ENCODE data around the gene C10orf67.
A peak's percentile ranks its signal among the peaks of the same experiment; 100 is the strongest.
"Not testable (repeated sequence)": the region's sequence is repeated elsewhere in the genome, so short reads cannot be mapped to it uniquely, and the experiment has no call there.

The C10orf67 gene

DNA sequence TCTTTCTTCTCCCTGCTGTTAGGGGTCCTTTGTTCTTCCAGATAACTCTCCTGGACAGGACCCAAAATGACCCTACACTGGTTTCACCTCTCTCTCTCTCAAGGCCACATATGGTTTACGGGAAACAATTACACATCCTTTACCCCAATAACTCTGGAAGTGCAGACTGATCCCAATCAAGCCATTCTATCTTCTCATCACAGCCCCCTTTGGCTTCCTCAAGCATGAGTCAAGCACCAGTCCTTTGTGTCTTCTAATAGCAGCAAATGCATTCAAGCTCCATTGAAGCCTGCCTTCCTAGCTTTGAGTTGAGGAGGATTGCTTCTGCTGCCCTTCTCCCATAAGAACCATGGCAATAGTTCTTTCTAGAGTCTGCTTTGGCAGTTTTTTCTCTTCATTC, 20.2 kb downstream of the C10orf67 start:
- no peak for DNase-seq (ENCODE audit: low spot score)

DNA sequence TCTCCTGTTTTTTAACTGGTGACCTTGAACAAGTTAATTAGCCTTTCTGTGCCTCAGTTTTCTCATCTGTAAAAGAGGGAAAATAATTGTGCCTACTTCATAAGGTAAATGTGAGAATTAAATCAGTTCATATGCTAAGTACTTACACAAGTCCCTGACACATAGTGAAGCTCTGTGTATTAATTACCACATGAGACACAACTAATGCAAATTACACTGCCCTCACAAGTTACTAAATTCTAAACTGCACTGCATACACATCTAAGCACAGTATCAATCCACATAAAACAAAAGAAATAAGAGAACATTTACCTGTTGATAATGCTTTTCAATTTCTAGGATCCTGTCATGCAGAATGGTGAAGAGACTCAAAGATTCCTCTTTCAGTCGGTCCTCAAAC, 22.5 kb downstream of the C10orf67 start:
- no peak for DNase-seq (ENCODE audit: low spot score)

DNA sequence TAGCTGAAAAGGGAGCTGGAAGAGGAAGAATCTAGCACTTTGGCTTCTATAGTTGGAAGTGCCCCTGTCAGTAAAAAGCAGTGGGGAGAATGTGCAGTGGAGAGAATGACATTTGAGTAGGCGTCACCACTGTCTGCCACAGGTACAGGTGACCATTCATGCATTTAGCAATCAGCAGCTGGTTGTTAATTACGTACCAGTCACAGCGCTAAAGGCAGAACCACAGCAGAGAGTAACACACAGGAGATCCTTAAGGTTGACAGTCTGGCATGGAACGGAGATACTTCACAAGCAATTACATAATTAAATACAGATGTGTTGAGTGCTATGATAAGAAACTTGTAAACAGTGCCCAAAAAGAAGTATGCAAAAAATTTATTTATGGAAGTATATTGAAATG, 24.8 kb downstream of the C10orf67 start:
- DNase-seq (ENCODE audit: low spot score), result no peak

DNA sequence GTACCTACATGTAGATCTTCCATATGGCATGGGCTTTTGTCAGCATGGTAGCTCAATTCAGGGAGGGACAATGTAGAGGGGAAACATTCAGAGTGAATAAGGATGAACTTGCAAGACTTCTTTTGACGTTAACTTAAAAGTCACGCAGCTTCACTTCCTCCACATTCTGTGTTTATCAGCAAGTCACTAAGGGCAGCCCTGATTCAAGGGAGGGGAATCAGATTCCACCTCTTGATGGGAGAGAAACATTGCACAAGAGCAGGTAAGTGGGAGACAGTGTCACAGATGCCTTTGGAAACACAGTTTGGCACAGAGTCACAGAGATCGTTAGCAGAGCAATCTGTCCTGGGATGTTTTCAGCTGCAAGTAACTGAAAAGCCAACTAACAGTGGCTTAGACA, 26.2 kb downstream of the C10orf67 start:
- DNase-seq (ENCODE audit: low spot score), result no peak

DNA sequence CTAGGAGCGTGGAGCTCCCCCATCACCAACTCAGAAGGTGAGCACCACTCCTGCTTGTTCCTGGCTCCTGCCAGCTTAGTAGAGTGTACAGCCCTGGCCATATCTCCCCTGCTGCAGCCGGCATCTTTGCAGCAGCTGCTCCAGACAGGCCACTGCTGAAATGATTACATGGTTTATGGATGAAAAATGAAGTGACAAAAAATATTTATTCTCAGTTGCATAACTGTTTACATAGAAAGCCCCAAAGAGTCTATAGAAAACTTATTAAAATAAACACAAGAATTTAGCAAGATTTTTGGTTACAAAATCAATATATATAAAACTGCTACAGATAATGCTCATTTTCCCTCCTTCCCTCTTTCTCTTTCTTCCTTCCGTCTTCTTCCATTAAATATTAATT, 27.2 kb downstream of the C10orf67 start:
- DNase-seq (ENCODE audit: low spot score), result no peak

DNA sequence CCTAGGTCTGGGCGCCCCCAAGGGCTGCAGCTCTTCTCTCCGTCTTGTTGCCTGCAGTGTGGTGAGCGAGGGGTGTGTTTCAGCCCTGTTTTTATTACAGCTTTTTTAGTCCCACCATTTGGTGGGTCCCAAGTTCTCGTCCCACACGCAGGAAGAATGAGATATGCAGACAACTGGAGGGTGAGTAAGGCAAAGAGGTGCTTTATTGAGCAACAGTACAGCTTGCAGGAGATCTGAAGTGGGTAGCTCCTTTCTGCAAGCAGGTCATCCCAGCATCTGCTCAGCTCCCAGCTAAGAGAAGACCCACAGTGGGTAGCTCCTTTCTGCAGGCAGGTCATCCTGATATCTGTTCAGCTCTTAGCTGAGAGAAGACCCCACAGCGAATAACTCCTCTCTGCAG, 28.2 kb downstream of the C10orf67 start:
- DNase-seq (ENCODE audit: low spot score), result no peak

DNA sequence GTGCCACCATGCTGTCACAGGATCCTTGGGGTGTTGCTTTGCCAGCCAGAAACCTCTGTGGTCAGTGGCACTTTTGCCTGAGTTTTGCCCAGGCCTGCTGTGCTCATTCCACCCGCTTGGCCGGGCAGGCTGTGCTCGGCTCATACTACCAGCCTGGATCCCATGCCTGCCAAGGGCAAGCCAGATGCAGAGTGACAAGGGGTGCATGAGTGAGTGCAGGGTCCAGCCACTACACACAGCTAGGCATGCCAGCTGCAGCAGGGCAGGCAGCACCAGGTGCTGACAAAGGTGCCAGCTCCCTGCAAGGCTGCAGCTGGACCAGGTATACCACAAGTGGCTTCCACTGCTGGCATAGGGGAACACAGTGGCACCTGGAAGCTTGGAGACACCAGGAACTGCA, 28.6 kb downstream of the C10orf67 start:
- no peak for DNase-seq (ENCODE audit: low spot score)

GRCh38 chr10:23314835-23315239, 29.8 kb downstream of the C10orf67 start:
- peak; percentile 85 for DNase-seq (ENCODE audit: low spot score)

- no peak for DNase-seq (ENCODE audit: low spot score)
These were observed 33.6 kb downstream of the C10orf67 start for GRCh38 chr10:23311034-23311433.

GRCh38 chr10:23310404-23310803, 34.2 kb downstream of the C10orf67 start:
- peak; percentile 70 for DNase-seq (ENCODE audit: low spot score)

DNA sequence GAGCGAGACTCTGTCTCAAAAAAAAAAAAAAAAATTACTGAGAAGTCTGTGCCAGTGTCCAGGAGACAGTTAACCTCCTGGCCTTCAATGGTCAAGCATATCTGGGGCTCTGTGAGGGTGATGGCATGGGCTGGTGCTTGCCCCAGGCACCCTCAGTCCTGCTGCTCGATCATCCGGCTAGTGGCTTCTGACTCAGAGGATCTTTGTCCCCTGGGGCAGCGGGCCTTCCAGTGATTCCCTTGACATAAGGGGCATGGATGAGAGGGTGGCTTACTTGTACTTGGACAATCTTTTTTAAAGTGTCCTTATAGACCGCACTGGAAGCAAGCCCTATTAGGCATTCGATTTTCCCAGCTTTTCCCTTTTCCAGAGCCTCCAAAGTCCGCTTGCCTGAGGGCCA, 44.6 kb downstream of the C10orf67 start:
- DNase-seq (ENCODE audit: low spot score), result peak; percentile 52

- peak; percentile 19 for DNase-seq (ENCODE audit: low spot score)
These were observed 49.9 kb downstream of the C10orf67 start for GRCh38 chr10:23294638-23295247.

GRCh38 chr10:23293973-23294590, 50.5 kb downstream of the C10orf67 start:
- DNase-seq (ENCODE audit: low spot score), result no peak

GRCh38 chr10:23293145-23293724, 51.4 kb downstream of the C10orf67 start:
- peak; percentile 34 for DNase-seq (ENCODE audit: low spot score)

GRCh38 chr10:23291551-23292334, 52.9 kb downstream of the C10orf67 start:
- no peak for DNase-seq (ENCODE audit: low spot score)

- DNase-seq (ENCODE audit: low spot score), result no peak
These were observed 59.8 kb downstream of the C10orf67 start for GRCh38 chr10:23284674-23285335.

GRCh38 chr10:23284155-23284554, 60.4 kb downstream of the C10orf67 start:
- no peak for DNase-seq (ENCODE audit: low spot score)

GRCh38 chr10:23283680-23284079, 60.9 kb downstream of the C10orf67 start:
- no peak for DNase-seq (ENCODE audit: low spot score)

DNA sequence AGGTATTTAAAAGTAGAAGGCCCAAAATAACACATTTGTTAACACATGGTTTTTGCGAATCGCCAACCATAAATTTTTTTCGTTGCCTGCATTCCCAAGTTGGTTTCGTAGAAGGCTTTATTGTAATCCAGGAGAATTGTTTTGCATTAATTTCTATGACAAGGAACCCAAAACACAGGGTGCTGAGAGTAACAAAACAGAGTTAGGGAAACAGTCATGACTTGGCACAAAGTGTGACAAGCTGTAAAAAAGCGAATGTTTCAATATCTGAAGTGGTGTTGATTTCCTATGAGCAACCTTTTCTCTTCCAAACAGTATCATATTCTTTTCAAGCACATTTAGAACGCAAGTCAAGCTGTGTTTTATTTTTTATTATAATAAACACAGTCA, 63.6 kb downstream of the C10orf67 start:
- no peak for DNase-seq (ENCODE audit: low spot score)

GRCh38 chr10:23280419-23281043, 64.1 kb downstream of the C10orf67 start:
- no peak for DNase-seq (ENCODE audit: low spot score)

- no peak for DNase-seq (ENCODE audit: low spot score)
These were observed 69.2 kb downstream of the C10orf67 start for GRCh38 chr10:23275355-23275754.

- DNase-seq (ENCODE audit: low spot score), result not testable (repeated sequence)
These were observed 70.4 kb downstream of the C10orf67 start for GRCh38 chr10:23274179-23274578.
